CD4-positive, CD25-positive, alpha-beta regulatory T cell (primary cell): ENCODE data around the gene CHMP3. TPM values are rescaled to one million over a fixed set of nuclear protein-coding genes. Genes with fewer than 3 reads are reported as not detected.

Source experiments
- ATAC-seq, 2 donors: fragments of 150-1000 bp; cut with Tn5 transposase; one replicate each; pipeline ENCODE4 v1.10.0; 2021; ENCODE audit warnings: low read depth in 2 of 2, moderate number of reproducible peaks in 2 of 2, moderate library complexity in 1 of 2
- DNase-seq, 3 donors: peaks; one replicate each; pipeline versions ENCODE4 v3.0.0 to v3.0.0-alpha.2; 2012 to 2022; ENCODE audit warnings: mixed read lengths in 1 of 3
- H3K27ac ChIP-seq: one replicate; pipeline ENCODE4 v1.7.0; 2013; ENCODE audit warnings: mild to moderate bottlenecking, low read length; ENCODE audit not compliant: insufficient read depth, poor library complexity, severe bottlenecking
- H3K27me3 ChIP-seq: one replicate; pipeline ENCODE4 v1.7.0; 2013; ENCODE audit warnings: low read length; ENCODE audit not compliant: control insufficient read depth, insufficient read depth
- H3K36me3 ChIP-seq: one replicate; pipeline ENCODE4 v1.7.0; 2013; ENCODE audit warnings: mild to moderate bottlenecking, low read length, moderate library complexity; ENCODE audit not compliant: control insufficient read depth, insufficient read depth
- H3K4me1 ChIP-seq: 2 replicates; pipeline ENCODE4 v1.7.0; 2013; ENCODE audit warnings: mild to moderate bottlenecking, low read length; ENCODE audit not compliant: insufficient read depth, control insufficient read depth, poor library complexity, severe bottlenecking
- H3K4me3 ChIP-seq: one replicate; pipeline ENCODE4 v1.7.0; 2013; ENCODE audit warnings: low read depth, mild to moderate bottlenecking, low read length, moderate library complexity
- H3K9me3 ChIP-seq, 2 experiments: 1 replicate in 1 of 2; 2 replicates in 1 of 2; pipeline ENCODE4 v1.7.0; 2013; ENCODE audit warnings: low read length in 2 of 2, mild to moderate bottlenecking in 1 of 2, moderate library complexity in 1 of 2; ENCODE audit not compliant: control insufficient read depth in 2 of 2
- H3K27ac Mint-ChIP-seq, 3 donors: one replicate each; pipeline ENCODE4 v1.8.0; 2020 to 2022; ENCODE audit warnings: mild to moderate bottlenecking in 3 of 3, mixed read lengths in 3 of 3, moderate library complexity in 2 of 3
- H3K27me3 Mint-ChIP-seq: one replicate; pipeline ENCODE4 v1.8.0; 2022; ENCODE audit warnings: mild to moderate bottlenecking, mixed read lengths
- H3K36me3 Mint-ChIP-seq: one replicate; pipeline ENCODE4 v1.8.0; 2020; ENCODE audit warnings: mixed read lengths
- H3K4me1 Mint-ChIP-seq, 4 donors: one replicate each; pipeline ENCODE4 v1.8.0; 2020 to 2022; ENCODE audit warnings: mixed read lengths in 4 of 4, mild to moderate bottlenecking in 1 of 4
- H3K4me3 Mint-ChIP-seq, 4 donors: one replicate each; pipeline ENCODE4 v1.8.0; 2020 to 2022; ENCODE audit warnings: mild to moderate bottlenecking in 4 of 4, mixed read lengths in 4 of 4, moderate library complexity in 3 of 4
- H3K9me3 Mint-ChIP-seq, 7 donors: one replicate each; pipeline ENCODE4 v1.8.0; 2020 to 2022; ENCODE audit warnings: mixed read lengths in 7 of 7, mild to moderate bottlenecking in 3 of 7, moderate library complexity in 2 of 7
- polyA plus RNA-seq, 4 donors: library from polyadenylated mRNA; unstranded; fragments of 300-500 nt; fragmentation: Illumina TruSeq; gene quantifications; one replicate each; pipeline ENCODE4 v1.2.3, GENCODE V29; 2021
- total RNA-seq: library from RNA; stranded (reverse); gene quantifications from one replicate; pipeline ENCODE4 v1.2.3, GENCODE V29; 2022

CHMP3 gene
- total and polyA plus RNA-seq, 5 donors from 2014 or later, result 67.5 to 85.2 (median 79.8) TPM

GRCh38 chr2:86489542-86489941 is 73.7 kb downstream of the CHMP3 start:
- no peak for ATAC-seq
- Mint-ChIP-seq H3K36me3 (peaks cover 81% of the 10 kb centered on the region), H3K27ac (peak overlapping the region in 1 of 3 donors; percentile 27)

GRCh38 chr2:86488561-86489250 is 74.5 kb downstream of the CHMP3 start:
- Histone ChIP-seq H3K27me3 (no peaks in the 10 kb centered on the region), H3K9me3 (no peaks in the 10 kb centered on the region), H3K36me3 (peaks cover 99% of the 10 kb centered on the region), H3K4me3 (no peak overlapping the region), H3K27ac (no peak overlapping the region), H3K4me1 (no peaks in the 10 kb centered on the region)
- no peak overlapping the region for H3K4me3 Mint-ChIP-seq
- ATAC-seq (no peak), DNase-seq (no peak)
- no peaks in the 10 kb centered on the region for H3K9me3 Mint-ChIP-seq
- H3K36me3 Mint-ChIP-seq, result peaks cover 81% of the 10 kb centered on the region
- H3K4me1 Mint-ChIP-seq, result peaks cover 4 to 13% (median 10%) of the 10 kb centered on the region in 4 donors
- H3K27ac Mint-ChIP-seq, result peak overlapping the region in 2 of 3 donors; percentile 16 to 21
- H3K27me3 Mint-ChIP-seq, result no peaks in the 10 kb centered on the region

More at GRCh38 chr2:86489542-86489941, 73.7 kb downstream of the CHMP3 start:
- no peaks in the 10 kb centered on the region for H3K27me3 Mint-ChIP-seq
- Histone ChIP-seq H3K36me3 (peaks cover 91% of the 10 kb centered on the region), H3K27me3 (no peaks in the 10 kb centered on the region), H3K4me1 (no peaks in the 10 kb centered on the region), H3K9me3 (no peaks in the 10 kb centered on the region), H3K4me3 (no peak overlapping the region), H3K27ac (no peak overlapping the region)
- H3K4me1 Mint-ChIP-seq, result peaks cover 8 to 16% (median 10%) of the 10 kb centered on the region in 4 donors
- no peak overlapping the region for H3K4me3 Mint-ChIP-seq
- DNase-seq, result no peak
- no peaks in the 10 kb centered on the region for H3K9me3 Mint-ChIP-seq

GRCh38 chr2:86487062-86487461 is 76.2 kb downstream of the CHMP3 start:
- Histone ChIP-seq H3K27me3 (no peaks in the 10 kb centered on the region), H3K36me3 (peaks cover 99% of the 10 kb centered on the region), H3K9me3 (no peaks in the 10 kb centered on the region), H3K27ac (no peak overlapping the region), H3K4me1 (no peaks in the 10 kb centered on the region), H3K4me3 (no peak overlapping the region)
- Mint-ChIP-seq H3K9me3 (no peaks in the 10 kb centered on the region), H3K27ac (peak overlapping the region in 1 of 3 donors; percentile 56), H3K4me1 (peaks cover 4 to 15% (median 10%) of the 10 kb centered on the region in 4 donors), H3K4me3 (no peak overlapping the region), H3K27me3 (no peaks in the 10 kb centered on the region), H3K36me3 (peaks cover 89% of the 10 kb centered on the region)
- ATAC-seq (no peak), DNase-seq (peak in 1 of 3 donors; percentile 10)

- no peaks in the 10 kb centered on the region for H3K27me3 ChIP-seq
- peaks cover 0 to 15% (median 11%) of the 10 kb centered on the region in 4 donors for H3K4me1 Mint-ChIP-seq
- ATAC-seq, result no peak
Measured at GRCh38 chr2:86485802-86486201, 77.4 kb downstream of the CHMP3 start.

GRCh38 chr2:86485103-86485502 is 78.1 kb downstream of the CHMP3 start:
- Mint-ChIP-seq H3K36me3 (peaks cover 83% of the 10 kb centered on the region), H3K4me3 (no peak overlapping the region), H3K27me3 (no peaks in the 10 kb centered on the region), H3K4me1 (peaks cover 0 to 16% (median 10%) of the 10 kb centered on the region in 4 donors), H3K27ac (peak overlapping the region in 2 of 3 donors; percentile 33 to 52), H3K9me3 (no peaks in the 10 kb centered on the region)
- ATAC-seq (no peak), DNase-seq (no peak)
- no peaks in the 10 kb centered on the region for H3K27me3 ChIP-seq
- H3K9me3 ChIP-seq, result no peaks in the 10 kb centered on the region
- no peaks in the 10 kb centered on the region for H3K4me1 ChIP-seq
- H3K27ac ChIP-seq, result no peak overlapping the region
- peaks cover 98% of the 10 kb centered on the region for H3K36me3 ChIP-seq
- no peak overlapping the region for H3K4me3 ChIP-seq

More at GRCh38 chr2:86485802-86486201, 77.4 kb downstream of the CHMP3 start:
- Mint-ChIP-seq H3K4me3 (no peak overlapping the region), H3K27ac (peak overlapping the region in 1 of 3 donors; percentile 33), H3K36me3 (peaks cover 83% of the 10 kb centered on the region), H3K27me3 (no peaks in the 10 kb centered on the region), H3K9me3 (no peaks in the 10 kb centered on the region)
- no peaks in the 10 kb centered on the region for H3K4me1 ChIP-seq
- no peak overlapping the region for H3K27ac ChIP-seq
- H3K36me3 ChIP-seq, result peaks cover 98% of the 10 kb centered on the region
- DNase-seq, result no peak
- H3K9me3 ChIP-seq, result no peaks in the 10 kb centered on the region
- H3K4me3 ChIP-seq, result no peak overlapping the region

GRCh38 chr2:86484385-86484784 is 78.9 kb downstream of the CHMP3 start:
- no peaks in the 10 kb centered on the region for H3K27me3 Mint-ChIP-seq
- Histone ChIP-seq H3K4me1 (no peaks in the 10 kb centered on the region), H3K4me3 (no peak overlapping the region), H3K9me3 (no peaks in the 10 kb centered on the region), H3K27me3 (no peaks in the 10 kb centered on the region), H3K27ac (no peak overlapping the region), H3K36me3 (peaks cover 98% of the 10 kb centered on the region)
- no peak overlapping the region for H3K4me3 Mint-ChIP-seq
- ATAC-seq (no peak), DNase-seq (no peak)
- H3K9me3 Mint-ChIP-seq, result no peaks in the 10 kb centered on the region
- peak overlapping the region in 2 of 3 donors; percentile 33 to 34 for H3K27ac Mint-ChIP-seq
- peaks cover 85% of the 10 kb centered on the region for H3K36me3 Mint-ChIP-seq
- peaks cover 0 to 16% (median 10%) of the 10 kb centered on the region in 4 donors for H3K4me1 Mint-ChIP-seq

GRCh38 chr2:86482034-86482433 is 81.2 kb downstream of the CHMP3 start:
- no peaks in the 10 kb centered on the region for H3K9me3 Mint-ChIP-seq
- ATAC-seq (no peak), DNase-seq (peak in 1 of 3 donors; percentile 27)

GRCh38 chr2:86480105-86480504 is 83.1 kb downstream of the CHMP3 start:
- no peaks in the 10 kb centered on the region for H3K4me1 ChIP-seq
- ATAC-seq, result no peak
- no peak overlapping the region for H3K4me3 ChIP-seq
- H3K27ac ChIP-seq, result no peak overlapping the region
- Mint-ChIP-seq H3K27ac (peak overlapping the region in 2 of 3 donors; percentile 43 to 77), H3K36me3 (peaks cover 81% of the 10 kb centered on the region), H3K27me3 (no peaks in the 10 kb centered on the region), H3K9me3 (no peaks in the 10 kb centered on the region), H3K4me1 (peaks cover 6 to 16% (median 12%) of the 10 kb centered on the region in 4 donors), H3K4me3 (no peak overlapping the region)
- no peaks in the 10 kb centered on the region for H3K9me3 ChIP-seq
- DNase-seq, result no peak
- no peaks in the 10 kb centered on the region for H3K27me3 ChIP-seq
- H3K36me3 ChIP-seq, result peaks cover 99% of the 10 kb centered on the region

More at GRCh38 chr2:86482034-86482433, 81.2 kb downstream of the CHMP3 start:
- Mint-ChIP-seq H3K36me3 (peaks cover 85% of the 10 kb centered on the region), H3K27ac (peak overlapping the region in 1 of 3 donors; percentile 81), H3K4me3 (no peak overlapping the region), H3K27me3 (no peaks in the 10 kb centered on the region), H3K4me1 (peaks cover 0 to 16% (median 5%) of the 10 kb centered on the region in 4 donors)
- Histone ChIP-seq H3K27me3 (no peaks in the 10 kb centered on the region), H3K36me3 (peaks cover 99% of the 10 kb centered on the region), H3K4me1 (no peaks in the 10 kb centered on the region), H3K9me3 (no peaks in the 10 kb centered on the region), H3K4me3 (no peak overlapping the region), H3K27ac (no peak overlapping the region)
